OCI-LY3 (cell line): ENCODE measurements around the gene CD302.
"Not testable (repeated sequence)": the region's sequence is repeated elsewhere in the genome, so short reads cannot be mapped to it uniquely, and the experiment has no call there.

Experiments used
- H2AFZ ChIP-seq: fragments of 200-600, 300-600 bp; shearing (Covaris generic); 2 replicates; pipeline ENCODE4 v1.6.0; 2014; ENCODE audit warnings: antibody characterized with exemption, low read depth, low read length
- H3K27ac ChIP-seq: fragments of 200-600, 300-600 bp; sonication (generic); 2 replicates; pipeline ENCODE4 v1.5.1; 2014; ENCODE audit warnings: mild to moderate bottlenecking, low read length, moderate library complexity, mixed read lengths
- H3K27me3 ChIP-seq: fragments of 200-600, 300-600 bp; sonication (generic); 2 replicates; pipeline ENCODE4 v1.6.1; 2014; ENCODE audit warnings: low read depth, low read length, mixed read lengths
- H3K36me3 ChIP-seq: fragments of 200-600, 300-600 bp; sonication (generic); replicated peaks from 2 replicates; pipeline ENCODE3; 2014; ENCODE audit warnings: low read depth, low read length, mixed read lengths
- H3K4me1 ChIP-seq: fragments of 300-600, 200-600 bp; sonication (generic); 2 replicates; pipeline ENCODE4 v1.6.1; 2014; ENCODE audit warnings: low read length, mixed read lengths
- H3K4me2 ChIP-seq: fragments of 200-600, 300-600 bp; sonication (generic); 2 replicates; pipeline ENCODE4 v1.6.1; 2014; ENCODE audit warnings: low read length, mixed read lengths
- H3K4me3 ChIP-seq: fragments of 300-600, 200-600 bp; sonication (generic); 2 replicates; pipeline ENCODE4 v1.5.1; 2014; ENCODE audit warnings: antibody characterized with exemption, mild to moderate bottlenecking, low read length, moderate library complexity
- H3K79me2 ChIP-seq: fragments of 300-600, 200-600 bp; shearing (Covaris generic); 2 replicates; pipeline ENCODE4 v1.6.1; 2014; ENCODE audit warnings: mild to moderate bottlenecking, low read length, mixed read lengths
- H3K9ac ChIP-seq: fragments of 300-600, 200-600 bp; shearing (Covaris generic); 2 replicates; pipeline ENCODE4 v1.6.0; 2014; ENCODE audit warnings: mild to moderate bottlenecking, low read length, moderate library complexity
- H3K9me3 ChIP-seq: fragments of 200-600, 300-600 bp; shearing (Covaris generic); 2 replicates; pipeline ENCODE4 v1.6.1; 2014; ENCODE audit warnings: low read length, mixed read lengths; ENCODE audit not compliant: insufficient read depth
- H4K20me1 ChIP-seq: fragments of 200-600, 300-600 bp; sonication (generic); 2 replicates; pipeline ENCODE4 v1.6.1; 2016; ENCODE audit warnings: low read length, mixed read lengths; ENCODE audit not compliant: insufficient read depth
- EZH2phosphoT487 ChIP-seq: fragments of 200-600 bp; shearing (Covaris generic); IDR thresholded peaks from 2 replicates; pipeline ENCODE4 v1.6.1; 2018; ENCODE audit warnings: antibody characterized with exemption, mixed run types, low read depth
- TF ChIP-seq, protein P1 (sequence below): fragments of 200-600, 300-600 bp; sonication (generic); IDR thresholded peaks from 2 replicates; pipeline ENCODE4 v1.5.1; 2014; ENCODE audit warnings: antibody characterized with exemption, low read length, low read depth

The CD302 gene

DNA sequence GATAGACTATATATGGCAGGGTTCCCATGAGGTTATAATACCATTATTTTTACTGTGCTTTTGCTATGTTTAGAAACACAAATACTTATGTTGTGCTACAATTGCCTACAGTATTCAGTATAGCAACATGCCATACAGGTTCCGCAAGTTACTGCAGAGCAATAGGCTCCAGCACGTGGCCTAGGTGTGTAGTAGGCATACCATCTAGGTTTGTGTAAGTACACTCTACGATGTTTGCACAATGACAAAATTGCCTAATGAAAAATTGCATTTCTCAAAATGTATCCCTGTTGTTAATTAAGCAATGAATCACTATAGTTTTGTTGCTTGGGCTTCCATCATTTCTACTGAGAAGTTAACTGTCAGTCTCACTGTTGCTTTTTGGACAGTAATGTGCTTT is 9.8 kb downstream of the CD302 start:
- TF ChIP-seq, protein P1, sequence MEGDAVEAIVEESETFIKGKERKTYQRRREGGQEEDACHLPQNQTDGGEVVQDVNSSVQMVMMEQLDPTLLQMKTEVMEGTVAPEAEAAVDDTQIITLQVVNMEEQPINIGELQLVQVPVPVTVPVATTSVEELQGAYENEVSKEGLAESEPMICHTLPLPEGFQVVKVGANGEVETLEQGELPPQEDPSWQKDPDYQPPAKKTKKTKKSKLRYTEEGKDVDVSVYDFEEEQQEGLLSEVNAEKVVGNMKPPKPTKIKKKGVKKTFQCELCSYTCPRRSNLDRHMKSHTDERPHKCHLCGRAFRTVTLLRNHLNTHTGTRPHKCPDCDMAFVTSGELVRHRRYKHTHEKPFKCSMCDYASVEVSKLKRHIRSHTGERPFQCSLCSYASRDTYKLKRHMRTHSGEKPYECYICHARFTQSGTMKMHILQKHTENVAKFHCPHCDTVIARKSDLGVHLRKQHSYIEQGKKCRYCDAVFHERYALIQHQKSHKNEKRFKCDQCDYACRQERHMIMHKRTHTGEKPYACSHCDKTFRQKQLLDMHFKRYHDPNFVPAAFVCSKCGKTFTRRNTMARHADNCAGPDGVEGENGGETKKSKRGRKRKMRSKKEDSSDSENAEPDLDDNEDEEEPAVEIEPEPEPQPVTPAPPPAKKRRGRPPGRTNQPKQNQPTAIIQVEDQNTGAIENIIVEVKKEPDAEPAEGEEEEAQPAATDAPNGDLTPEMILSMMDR, result no peak
- no peak for TF ChIP-seq EZH2phosphoT487
- no peaks in the 10 kb centered on the region for H3K36me3 ChIP-seq
- no peak overlapping the region for H3K9ac ChIP-seq
- no peaks in the 10 kb centered on the region for H4K20me1 ChIP-seq
- H3K4me1 ChIP-seq, result peaks cover 14% of the 10 kb centered on the region
- no peak overlapping the region for H3K4me2 ChIP-seq
- H3K27ac ChIP-seq, result no peak overlapping the region
- H3K9me3 ChIP-seq, result no peaks in the 10 kb centered on the region
- H3K4me3 ChIP-seq, result no peak overlapping the region
- H3K79me2 ChIP-seq, result no peaks in the 10 kb centered on the region
- H2AFZ ChIP-seq, result no peak overlapping the region
- H3K27me3 ChIP-seq, result no peaks in the 10 kb centered on the region

DNA sequence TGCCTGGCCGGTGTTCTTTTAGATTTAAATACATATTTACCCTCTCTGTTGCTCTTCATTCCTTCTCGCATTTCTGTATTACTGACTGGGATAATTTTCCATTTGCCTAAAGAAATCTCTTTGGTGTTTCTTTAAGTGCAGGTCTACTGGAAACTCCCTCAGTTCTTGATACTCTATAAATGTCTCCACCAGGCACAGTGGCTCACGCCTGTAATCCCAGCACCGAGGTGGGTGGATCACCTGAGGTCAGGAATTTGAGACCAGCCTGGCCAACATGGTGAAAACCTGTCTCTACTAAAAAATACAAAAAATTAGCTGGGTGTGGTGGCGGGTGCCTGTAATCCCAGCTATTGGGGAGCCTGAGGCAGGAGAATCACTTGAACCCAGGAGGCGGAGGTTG is 10.4 kb downstream of the CD302 start:
- H4K20me1 ChIP-seq, H3K4me2 ChIP-seq, H3K27me3 ChIP-seq, H3K27ac ChIP-seq, H3K4me3 ChIP-seq, H3K36me3 ChIP-seq, H3K79me2 ChIP-seq, H2AFZ ChIP-seq, H3K9me3 ChIP-seq, H3K9ac ChIP-seq: not testable (repeated sequence)
- peaks cover 14% of the 10 kb centered on the region for H3K4me1 ChIP-seq

DNA sequence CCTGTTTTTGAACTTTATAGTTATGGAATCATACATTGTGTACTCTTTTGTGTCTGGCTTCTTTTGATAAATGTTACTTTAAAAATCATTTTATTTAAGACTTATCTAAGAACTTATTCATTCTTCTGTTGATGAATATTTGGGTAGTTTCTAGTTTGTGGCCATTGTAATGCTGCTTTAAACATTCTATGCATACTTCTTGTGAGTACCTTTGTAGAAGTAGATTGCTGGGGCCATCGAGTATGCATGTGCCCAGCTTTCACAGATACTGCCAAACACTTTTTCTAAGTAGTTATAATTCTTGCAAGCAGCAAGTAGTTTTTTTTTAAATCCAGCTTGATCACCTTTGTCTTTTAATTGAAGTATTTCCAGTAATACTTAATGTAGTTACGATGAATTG is 11.1 kb downstream of the CD302 start:
- no peak overlapping the region for H3K9ac ChIP-seq
- H3K9me3 ChIP-seq, result no peaks in the 10 kb centered on the region
- no peak overlapping the region for H3K4me2 ChIP-seq
- H3K4me3 ChIP-seq, result no peak overlapping the region
- TF ChIP-seq, protein P1, result no peak
- no peak for TF ChIP-seq EZH2phosphoT487
- H3K27me3 ChIP-seq, result no peaks in the 10 kb centered on the region
- H2AFZ ChIP-seq, result no peak overlapping the region
- H3K36me3 ChIP-seq, result no peaks in the 10 kb centered on the region
- H4K20me1 ChIP-seq, result no peaks in the 10 kb centered on the region
- no peak overlapping the region for H3K27ac ChIP-seq
- no peaks in the 10 kb centered on the region for H3K79me2 ChIP-seq
- H3K4me1 ChIP-seq, result peaks cover 14% of the 10 kb centered on the region

DNA sequence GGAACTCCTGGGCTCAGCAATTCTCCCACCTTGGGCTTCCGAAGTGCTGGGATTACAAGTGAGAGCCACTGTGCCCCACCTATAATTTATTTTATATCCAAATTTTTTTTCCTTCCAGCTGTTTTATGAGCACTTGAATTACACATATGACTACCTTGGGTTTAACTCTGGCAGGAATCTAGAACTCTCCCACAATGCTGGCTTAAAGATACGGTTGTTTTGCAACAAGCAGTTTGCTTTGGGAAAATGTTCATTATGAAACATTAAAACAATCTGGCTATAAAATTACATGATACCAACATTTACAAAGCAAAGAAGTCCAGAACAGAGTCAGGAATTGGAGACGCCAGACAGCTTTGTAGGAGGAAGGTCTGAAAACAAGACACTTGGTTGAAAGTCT is 12.8 kb downstream of the CD302 start:
- Histone ChIP-seq H3K9ac (no peak overlapping the region), H3K9me3 (no peaks in the 10 kb centered on the region), H3K4me2 (no peak overlapping the region), H3K4me3 (no peak overlapping the region), H4K20me1 (no peaks in the 10 kb centered on the region), H2AFZ (no peak overlapping the region), H3K79me2 (no peaks in the 10 kb centered on the region), H3K27me3 (no peaks in the 10 kb centered on the region), H3K27ac (no peak overlapping the region), H3K36me3 (no peaks in the 10 kb centered on the region), H3K4me1 (peaks cover 4% of the 10 kb centered on the region)
- TF ChIP-seq EZH2phosphoT487, result no peak
- TF ChIP-seq, protein P1, result no peak

DNA sequence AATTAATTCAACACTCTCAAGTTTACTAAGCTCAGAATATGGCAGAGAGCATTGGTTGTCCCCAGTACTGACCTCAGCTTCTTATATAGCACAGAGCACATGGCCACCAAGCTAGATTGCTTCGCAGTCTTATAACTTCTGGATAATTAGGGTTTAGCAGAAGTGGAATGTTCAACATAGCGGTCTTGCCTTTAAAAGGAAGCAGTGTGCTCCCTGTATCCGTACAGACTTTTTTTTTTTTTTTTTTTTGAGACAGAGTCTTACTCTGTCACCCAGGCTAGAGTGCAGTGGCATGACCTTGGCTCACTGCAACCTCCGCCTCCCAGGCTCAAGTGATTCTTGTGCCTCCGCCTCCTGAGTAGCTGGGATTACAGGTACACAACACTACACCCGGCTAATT is 13.3 kb downstream of the CD302 start:
- not testable (repeated sequence) for H3K79me2 ChIP-seq, H3K9me3 ChIP-seq, H3K27ac ChIP-seq, H2AFZ ChIP-seq, H4K20me1 ChIP-seq, H3K4me2 ChIP-seq, H3K4me3 ChIP-seq, H3K4me1 ChIP-seq, H3K27me3 ChIP-seq, H3K36me3 ChIP-seq, H3K9ac ChIP-seq
